Measurements from ENCODE around the gene SETD2.
A peak's percentile ranks its signal among the peaks of the same experiment; 100 is the strongest.

Gene SETD2

DNA sequence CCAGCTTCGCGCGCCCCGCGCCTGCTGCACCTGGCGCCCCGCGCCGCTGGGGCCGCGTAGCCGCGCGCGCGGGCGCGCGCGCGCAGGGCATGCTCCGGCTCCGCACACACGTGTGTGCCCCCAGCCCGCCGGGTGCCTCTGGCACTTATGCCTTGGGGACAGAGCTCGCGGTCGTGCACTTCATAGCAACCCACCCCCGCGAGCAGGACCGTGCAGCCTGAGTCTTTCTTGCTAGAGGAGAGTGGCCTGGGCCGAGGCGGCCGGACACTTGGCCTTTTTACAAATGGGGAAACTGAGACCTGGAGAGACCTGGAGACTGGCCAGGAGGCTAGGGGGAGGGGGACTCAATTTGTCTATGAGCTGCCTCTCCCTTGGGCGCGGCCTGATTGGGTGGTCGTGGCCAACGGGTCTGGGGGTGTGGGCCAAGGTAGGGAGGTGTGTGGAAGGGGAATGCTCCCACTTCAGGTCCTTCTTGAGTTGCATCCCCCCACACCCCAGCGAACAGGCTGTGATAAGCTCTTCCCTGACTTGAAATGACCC lies 183.9 kb downstream of the SETD2 start:
- H3K4me1 ChIP-seq (ENCODE audit: control insufficient read depth, low read length), result peaks cover 56% of the 10 kb centered on the region
- H4K20me1 ChIP-seq (ENCODE audit: control insufficient read depth, insufficient read depth, low read depth, low read length), result no peaks in the 10 kb centered on the region
- H3K79me2 ChIP-seq (ENCODE audit: control insufficient read depth, low read length), result peaks cover 74% of the 10 kb centered on the region
- H3K4me3 ChIP-seq (ENCODE audit: low read length), result peak overlapping the region; percentile 90
- H3K9me2 ChIP-seq (replicated peaks; ENCODE audit: control insufficient read depth, low read length), result no peaks in the 10 kb centered on the region
- H3K27ac ChIP-seq (ENCODE audit: low read depth, low read length), result no peak overlapping the region
- H3K9me3 ChIP-seq (ENCODE audit: control insufficient read depth, insufficient read depth, low read length), result no peaks in the 10 kb centered on the region
- H3K27me3 ChIP-seq (ENCODE audit: control insufficient read depth, low read length), result no peaks in the 10 kb centered on the region
- peaks cover 6% of the 10 kb centered on the region for H3K36me3 ChIP-seq (ENCODE audit: control insufficient read depth, low read length)
- peaks cover 2% of the 10 kb centered on the region for H3F3A ChIP-seq (ENCODE audit: control insufficient read depth, insufficient read depth)
- TF ChIP-seq CTCF (IDR thresholded peaks at IDR 0.05; ENCODE audit: low read depth, low read length, poor library complexity, severe bottlenecking), result no peak
- TF ChIP-seq EZH2phosphoT487 (IDR thresholded peaks at IDR 0.05; ENCODE audit: borderline replicate concordance, low read length), result no peak
- peak overlapping the region; percentile 94 for H3K4me2 ChIP-seq (ENCODE audit: low read length)

GRCh38 chr3:46978985-46979944 lies 184.6 kb downstream of the SETD2 start, which contains the start of gene NBEAL2:
TSS of gene NBEAL2 (plus strand) at chr3:46979666. CDS start at chr3:46979862, 196 bp downstream.
- Histone ChIP-seq H3K36me3 (ENCODE audit: control insufficient read depth, low read length) (peaks cover 13% of the 10 kb centered on the region), H3K9me3 (ENCODE audit: control insufficient read depth, insufficient read depth, low read length) (no peaks in the 10 kb centered on the region), H3K4me2 (ENCODE audit: low read length) (peak within 1 kb of the TSS; percentile 94), H3K27me3 (ENCODE audit: control insufficient read depth, low read length) (no peaks in the 10 kb centered on the region), H3K9me2 (replicated peaks; ENCODE audit: control insufficient read depth, low read length) (no peaks in the 10 kb centered on the region), H3K4me3 (ENCODE audit: low read length) (peak within 1 kb of the TSS; percentile 90), H3K79me2 (ENCODE audit: control insufficient read depth, low read length) (peaks cover 74% of the 10 kb centered on the region), H3K4me1 (ENCODE audit: control insufficient read depth, low read length) (peaks cover 56% of the 10 kb centered on the region), H4K20me1 (ENCODE audit: control insufficient read depth, insufficient read depth, low read depth, low read length) (no peaks in the 10 kb centered on the region), H3K27ac (ENCODE audit: low read depth, low read length) (peak within 1 kb of the TSS; percentile 58), H3F3A (ENCODE audit: control insufficient read depth, insufficient read depth) (peaks cover 9% of the 10 kb centered on the region)
- no peak for TF ChIP-seq EZH2phosphoT487 (IDR thresholded peaks at IDR 0.05; ENCODE audit: borderline replicate concordance, low read length)
- TF ChIP-seq CTCF (IDR thresholded peaks at IDR 0.05; ENCODE audit: low read depth, low read length, poor library complexity, severe bottlenecking), result no peak

DNA sequence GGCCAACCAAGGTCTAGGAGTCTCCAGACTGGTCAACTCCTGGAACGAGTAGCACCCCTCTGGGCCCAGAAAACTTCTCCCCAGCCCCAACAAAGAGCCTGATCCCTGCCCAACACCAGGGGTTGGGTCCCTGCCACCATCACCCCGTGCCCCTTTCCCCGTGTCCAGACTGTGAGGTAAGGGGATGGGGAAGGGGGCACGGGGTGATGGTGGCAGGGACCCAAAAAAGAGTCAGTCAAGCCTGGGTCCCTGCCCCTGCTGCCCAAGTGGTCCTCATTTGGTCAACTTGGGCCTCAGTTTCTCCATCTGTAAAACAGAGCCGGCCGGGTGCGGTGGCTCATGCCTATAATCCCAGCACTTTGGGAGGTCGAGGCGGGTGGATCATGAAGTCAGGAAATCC lies 185.5 kb downstream of the SETD2 start:
- H3K79me2 ChIP-seq (ENCODE audit: control insufficient read depth, low read length), result peaks cover 78% of the 10 kb centered on the region
- no peaks in the 10 kb centered on the region for H3K9me2 ChIP-seq (replicated peaks; ENCODE audit: control insufficient read depth, low read length)
- no peaks in the 10 kb centered on the region for H3K27me3 ChIP-seq (ENCODE audit: control insufficient read depth, low read length)
- H3K27ac ChIP-seq (ENCODE audit: low read depth, low read length), result peak overlapping the region; percentile 58; the same call in 1 of the 2 replicates
- no peaks in the 10 kb centered on the region for H3K9me3 ChIP-seq (ENCODE audit: control insufficient read depth, insufficient read depth, low read length)
- H4K20me1 ChIP-seq (ENCODE audit: control insufficient read depth, insufficient read depth, low read depth, low read length), result no peaks in the 10 kb centered on the region
- TF ChIP-seq CTCF (IDR thresholded peaks at IDR 0.05; ENCODE audit: low read depth, low read length, poor library complexity, severe bottlenecking) (no peak), EZH2phosphoT487 (IDR thresholded peaks at IDR 0.05; ENCODE audit: borderline replicate concordance, low read length) (no peak)
- H3K4me2 ChIP-seq (ENCODE audit: low read length), result peak overlapping the region; percentile 94
- H3K36me3 ChIP-seq (ENCODE audit: control insufficient read depth, low read length), result peaks cover 20% of the 10 kb centered on the region
- H3F3A ChIP-seq (ENCODE audit: control insufficient read depth, insufficient read depth), result peaks cover 13% of the 10 kb centered on the region
- H3K4me1 ChIP-seq (ENCODE audit: control insufficient read depth, low read length), result peaks cover 65% of the 10 kb centered on the region
- H3K4me3 ChIP-seq (ENCODE audit: low read length), result peak overlapping the region; percentile 90

Data from DOHH2 (cell line).